H9 (cell line): ENCODE results near the gene RHEBL1. TPM values are rescaled to one million over a fixed set of nuclear protein-coding genes. Genes with fewer than 3 reads are reported as not detected.

Experiments
- DNase-seq: peaks from one replicate; pipeline ENCODE4 v3.0.0-alpha.2; 2017
- H2AFZ ChIP-seq: one replicate; pipeline ENCODE4 v1.6.1; 2013; ENCODE audit warnings: mild to moderate bottlenecking, low read length, control low read depth, moderate library complexity
- H2AK5ac ChIP-seq: 2 replicates; pipeline ENCODE4 v1.6.1; 2013; ENCODE audit warnings: low read length, control low read depth, mixed read lengths; ENCODE audit not compliant: insufficient read length
- H2BK120ac ChIP-seq: one replicate; pipeline ENCODE4 v1.6.1; 2013; ENCODE audit warnings: low read depth, mild to moderate bottlenecking, low read length, control low read depth, inconsistent platforms; ENCODE audit not compliant: poor library complexity, severe bottlenecking
- H2BK12ac ChIP-seq: 2 replicates; pipeline ENCODE4 v1.6.1; 2013; ENCODE audit warnings: low read length, control low read depth, mixed read lengths, low read depth; ENCODE audit not compliant: insufficient read length
- H2BK15ac ChIP-seq: 2 replicates; pipeline ENCODE4 v1.6.1; 2013; ENCODE audit warnings: low read depth, low read length, control low read depth
- H2BK20ac ChIP-seq: one replicate; pipeline ENCODE4 v1.6.1; 2013; ENCODE audit warnings: low read depth, mild to moderate bottlenecking, low read length, control low read depth, inconsistent platforms; ENCODE audit not compliant: poor library complexity, severe bottlenecking
- H2BK5ac ChIP-seq: 2 replicates; pipeline ENCODE4 v1.6.1; 2013; ENCODE audit warnings: low read length, control low read depth, mixed read lengths; ENCODE audit not compliant: insufficient read length
- H3K14ac ChIP-seq: 2 replicates; pipeline ENCODE4 v1.6.1; 2013; ENCODE audit warnings: low read length, control low read depth; ENCODE audit not compliant: insufficient read depth
- H3K18ac ChIP-seq: 2 replicates; pipeline ENCODE4 v1.6.1; 2013; ENCODE audit warnings: low read depth, mild to moderate bottlenecking, mixed read lengths, low read length, control low read depth; ENCODE audit not compliant: insufficient read length
- H3K23ac ChIP-seq: 2 replicates; pipeline ENCODE4 v1.6.1; 2013; ENCODE audit warnings: low read length, control low read depth, mixed read lengths, low read depth; ENCODE audit not compliant: insufficient read length
- H3K23me2 ChIP-seq: 2 replicates; pipeline ENCODE4 v1.6.1; 2013; ENCODE audit warnings: low read depth, mild to moderate bottlenecking, mixed read lengths, low read length, control low read depth; ENCODE audit not compliant: insufficient read length, poor library complexity, severe bottlenecking
- H3K27ac ChIP-seq: 2 replicates; pipeline ENCODE4 v1.5.1; 2013; ENCODE audit warnings: low read length, control low read depth, mixed read lengths, low read depth; ENCODE audit not compliant: insufficient read length
- H3K27me3 ChIP-seq: 2 replicates; pipeline ENCODE4 v1.6.1; 2013; ENCODE audit warnings: low read length, control low read depth, inconsistent platforms; ENCODE audit not compliant: insufficient read depth
- H3K4ac ChIP-seq: 2 replicates; pipeline ENCODE4 v1.6.1; 2013; ENCODE audit warnings: low read depth, mild to moderate bottlenecking, control low read depth, inconsistent platforms, low read length, moderate library complexity
- H3K4me1 ChIP-seq: 2 replicates; pipeline ENCODE4 v1.6.1; 2013; ENCODE audit warnings: low read length, control low read depth, inconsistent platforms; ENCODE audit not compliant: insufficient read depth
- H3K4me2 ChIP-seq: 2 replicates; pipeline ENCODE4 v1.6.1; 2013; ENCODE audit warnings: low read length, control low read depth, mixed read lengths; ENCODE audit not compliant: insufficient read length, insufficient read depth
- H3K56ac ChIP-seq: 2 replicates; pipeline ENCODE4 v1.6.1; 2013; ENCODE audit warnings: low read depth, mild to moderate bottlenecking, mixed read lengths, low read length, control low read depth; ENCODE audit not compliant: insufficient read length
- H3K79me1 ChIP-seq: 2 replicates; pipeline ENCODE4 v1.6.1; 2013; ENCODE audit warnings: low read depth, mild to moderate bottlenecking, moderate library complexity, low read length, control low read depth, inconsistent platforms; ENCODE audit not compliant: insufficient read depth, poor library complexity, severe bottlenecking
- H3K79me2 ChIP-seq: 2 replicates; pipeline ENCODE4 v1.6.1; 2013; ENCODE audit warnings: low read length, control low read depth, inconsistent platforms; ENCODE audit not compliant: insufficient read depth
- H3K9ac ChIP-seq: 2 replicates; pipeline ENCODE4 v1.6.1; 2013; ENCODE audit warnings: low read length, control low read depth, mixed read lengths; ENCODE audit not compliant: insufficient read length; ENCODE audit errors: extremely low read depth
- H3K9me3 ChIP-seq: one replicate; pipeline ENCODE4 v1.6.1; 2013; ENCODE audit warnings: low read depth, low read length, inconsistent platforms; ENCODE audit not compliant: control insufficient read depth
- H3T11ph ChIP-seq: one replicate; pipeline ENCODE4 v1.6.1; 2013; ENCODE audit warnings: mild to moderate bottlenecking, low read length, control low read depth, inconsistent platforms
- H4K20me1 ChIP-seq: one replicate; pipeline ENCODE4 v1.6.1; 2013; ENCODE audit not compliant: control insufficient read depth, insufficient read length, insufficient read depth
- H4K5ac ChIP-seq: 2 replicates; pipeline ENCODE4 v1.6.1; 2013; ENCODE audit warnings: low read depth, mild to moderate bottlenecking, mixed read lengths, low read length, control low read depth; ENCODE audit not compliant: insufficient read length
- H4K8ac ChIP-seq: replicated peaks from 2 replicates; pipeline ENCODE4 v1.6.1; 2013; ENCODE audit warnings: low read length, control low read depth, mixed read lengths, low read depth; ENCODE audit not compliant: insufficient read length
- H4K91ac ChIP-seq: 2 replicates; pipeline ENCODE4 v1.6.1; 2013; ENCODE audit warnings: low read depth, mild to moderate bottlenecking, moderate library complexity, mixed read lengths, low read length, control low read depth; ENCODE audit not compliant: insufficient read length
- H3K27ac Mint-ChIP-seq, 3 experiments: 2 replicates in 2 of 3; 3 replicates in 1 of 3; pipeline ENCODE4 v1.8.0; 2020 to 2021; ENCODE audit warnings: mixed read lengths in 3 of 3, mild to moderate bottlenecking in 1 of 3, moderate library complexity in 1 of 3
- H3K27me3 Mint-ChIP-seq: 2 replicates; pipeline ENCODE4 v1.8.0; 2021; ENCODE audit warnings: low read depth, mild to moderate bottlenecking, moderate library complexity, mixed read lengths
- H3K36me3 Mint-ChIP-seq, 3 experiments: 2 replicates in 2 of 3; 3 replicates in 1 of 3; pipeline ENCODE4 v1.8.0; 2020 to 2021; ENCODE audit warnings: low read depth in 3 of 3, mixed read lengths in 3 of 3; ENCODE audit not compliant: insufficient read depth in 1 of 3
- H3K4me1 Mint-ChIP-seq, 2 experiments: 2 replicates each; pipeline ENCODE4 v1.8.0; 2020; ENCODE audit warnings: mixed read lengths in 2 of 2
- H3K4me3 Mint-ChIP-seq, 2 experiments: 2 replicates in 1 of 2; 3 replicates in 1 of 2; pipeline ENCODE4 v1.8.0; 2020 to 2021; ENCODE audit warnings: mild to moderate bottlenecking in 2 of 2, mixed read lengths in 2 of 2, moderate library complexity in 1 of 2
- H3K9me3 Mint-ChIP-seq, 2 experiments: 2 replicates in 1 of 2; 3 replicates in 1 of 2; pipeline ENCODE4 v1.8.0; 2020; ENCODE audit warnings: mild to moderate bottlenecking in 2 of 2, mixed read lengths in 2 of 2, moderate library complexity in 1 of 2
- CTCF ChIP-seq: fragments of 200-600 bp; sonication (generic); conservative IDR thresholded peaks from 3 replicates; pipeline ENCODE4 v1.8.0; 2021; ENCODE audit warnings: antibody characterized with exemption, mild to moderate bottlenecking
- WGBS: extraction: QIAGEN DNeasy Blood & Tissue Kit; methylation state at CpG from one replicate; pipeline ENCODE4 v1.1.7; 2013; ENCODE audit warnings: missing lambda C conversion rate, low lambda C conversion rate, mixed read lengths; ENCODE audit not compliant: insufficient read length; ENCODE audit errors: extremely low coverage; 5-methylcytosine and 5-hydroxymethylcytosine counted together
- total RNA-seq: library from RNA; stranded (reverse); gene quantifications from 2 replicates; pipeline ENCODE4 v1.2.1, GENCODE V29; 2021

The RHEBL1 gene
- total RNA-seq, 1 experiment from 2014 or later = 4.0 TPM

GRCh38 chr12:49051777-49052438 is 17.9 kb downstream of the RHEBL1 start:
- Histone ChIP-seq H3K4ac (no peak overlapping the region), H4K91ac (no peak overlapping the region), H4K8ac (no peak overlapping the region), H3K27me3 (no peaks in the 10 kb centered on the region), H3K23ac (no peak overlapping the region), H2BK20ac (no peak overlapping the region), H4K5ac (no peak overlapping the region), H3K56ac (no peak overlapping the region), H3K23me2 (no peaks in the 10 kb centered on the region), H2AFZ (no peak overlapping the region), H3T11ph (no peak overlapping the region), H3K79me1 (peaks cover 16% of the 10 kb centered on the region), H2BK120ac (no peak overlapping the region), H3K9me3 (no peaks in the 10 kb centered on the region), H3K79me2 (peaks cover 19% of the 10 kb centered on the region; the same call in 1 of the 2 replicates), H2BK5ac (no peak overlapping the region), H3K4me2 (no peak overlapping the region), H3K27ac (no peak overlapping the region), H3K14ac (no peak overlapping the region), H3K4me1 (peaks cover 4% of the 10 kb centered on the region; the same call in 1 of the 2 replicates), H2BK12ac (no peak overlapping the region), H3K9ac (no peak overlapping the region), H4K20me1 (no peaks in the 10 kb centered on the region), H2AK5ac (no peak overlapping the region), H3K18ac (no peak overlapping the region), H2BK15ac (no peak overlapping the region)
- WGBS = no CpG with 5 or more reads among the region's 20 CpGs
- DNase-seq = peak; percentile 29
- Mint-ChIP-seq H3K27ac (peak overlapping the region in 1 of 3 experiments; percentile 69; a peak in 1 of 7 replicates), H3K4me3 (no peak overlapping the region), H3K36me3 (peaks cover 71 to 90% (median 88%) of the 10 kb centered on the region in 3 experiments), H3K9me3 (no peaks in the 10 kb centered on the region), H3K4me1 (peaks cover 18 to 21% of the 10 kb centered on the region in 2 experiments), H3K27me3 (no peaks in the 10 kb centered on the region)
- no peak for TF ChIP-seq CTCF
